Breast epithelium (tissue), 3 donors: ENCODE measurements around the gene ESYT2.

Experiments used
- CTCF ChIP-seq, 3 donors: fragments of 450-650 bp; IDR thresholded peaks; one replicate each; pipeline ENCODE4 v1.5.1; 2016 to 2017; ENCODE audit warnings: antibody characterized with exemption in 3 of 3, mild to moderate bottlenecking in 3 of 3, moderate library complexity in 3 of 3
- POLR2A ChIP-seq: fragments of 450-650 bp; IDR thresholded peaks from one replicate; pipeline ENCODE4 v1.6.1; 2016; ENCODE audit warnings: antibody characterized with exemption, mild to moderate bottlenecking, moderate library complexity
- POLR2AphosphoS5 ChIP-seq, 3 donors: sonication (generic); formaldehyde crosslinking; IDR thresholded peaks; one replicate each; pipeline ENCODE4 v1.6.1; 2017; ENCODE audit warnings: antibody characterized with exemption in 3 of 3

DNA sequence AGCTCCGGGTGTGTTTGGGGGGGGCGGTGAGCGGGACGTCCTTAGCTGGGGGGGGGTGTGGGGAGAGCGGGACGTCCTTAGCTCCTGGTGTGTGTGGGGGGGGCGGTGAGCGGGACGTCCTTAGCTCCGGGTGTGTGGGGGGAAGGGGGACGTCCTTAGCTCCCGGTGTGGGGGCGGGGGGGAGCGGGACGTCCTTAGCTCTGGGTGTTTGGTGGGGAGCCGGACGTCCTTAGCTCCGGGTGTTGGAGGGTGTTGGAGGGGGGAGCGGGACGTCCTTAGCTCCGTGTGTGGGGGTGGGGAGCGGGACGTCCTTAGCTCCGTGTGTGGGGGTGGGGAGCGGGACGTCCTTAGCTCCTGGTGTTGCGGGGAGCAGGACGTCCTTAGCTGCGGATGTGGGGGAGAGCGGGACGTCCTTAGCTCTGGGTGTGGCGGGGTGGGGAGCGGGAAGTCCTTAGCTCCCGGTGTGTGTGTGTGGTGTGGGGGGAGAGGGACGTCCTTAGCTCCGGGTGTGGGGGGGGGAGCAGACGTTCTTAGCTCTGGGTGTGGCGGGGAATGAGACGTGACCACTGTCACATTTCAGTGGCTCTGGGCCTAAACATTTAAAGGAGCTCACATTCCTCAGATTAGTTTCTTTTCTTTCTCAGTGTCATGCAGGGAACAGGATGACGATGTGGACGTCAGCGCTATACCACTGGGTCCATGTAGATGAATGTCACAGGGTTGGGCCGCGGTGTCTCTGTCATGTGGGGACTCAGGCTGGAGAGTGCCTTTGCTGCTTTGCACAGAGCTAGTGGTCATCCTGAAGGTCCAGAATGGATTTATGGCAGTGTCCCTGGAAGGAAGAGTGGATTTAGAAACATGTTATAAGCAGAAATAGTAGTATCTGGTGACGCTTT lies 34.5 kb upstream of the ESYT2 start:
- TF ChIP-seq CTCF (IDR thresholded peaks at IDR 0.05) (no peak), POLR2AphosphoS5 (IDR thresholded peaks at IDR 0.05) (peak in 2 of 3 donors; percentile 34 to 40), POLR2A (no peak)
